CD4-positive, alpha-beta T cell treated with Interleukin-12 subunit alpha and Interleukin-12 subunit beta, for 1 hour (primary cell): Measurements from ENCODE around the gene CUZD1.

Experiments
- DNase-seq: peaks from one replicate; pipeline ENCODE4 v3.0.0-alpha.2; 2020

CUZD1 gene

DNA sequence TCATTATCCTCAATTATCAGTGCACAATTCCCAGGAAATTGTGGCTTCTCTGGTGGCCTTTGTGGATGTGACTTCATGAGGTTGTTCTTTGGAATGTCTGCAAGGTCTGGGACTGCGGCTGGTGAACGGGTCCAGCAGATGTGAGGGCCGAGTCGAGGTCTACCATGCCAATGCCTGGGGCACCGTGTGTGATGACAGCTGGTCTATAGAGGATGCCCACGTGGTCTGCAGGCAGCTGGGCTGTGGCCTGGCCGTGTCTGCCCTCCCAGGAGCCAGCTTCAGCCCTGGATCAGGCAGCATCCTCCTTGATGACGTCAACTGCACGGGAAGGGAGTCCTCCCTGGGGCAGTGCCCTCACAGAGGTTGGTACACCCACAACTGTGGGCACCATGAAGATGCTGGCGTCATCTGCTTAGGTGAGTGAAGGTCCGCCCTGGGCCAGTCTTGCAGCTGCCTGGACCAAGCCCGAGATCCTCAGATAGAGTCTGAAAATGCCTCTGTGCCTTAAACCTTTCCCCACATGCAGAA lies 46.9 kb downstream of the CUZD1 start:
- DNase-seq: no peak

DNA sequence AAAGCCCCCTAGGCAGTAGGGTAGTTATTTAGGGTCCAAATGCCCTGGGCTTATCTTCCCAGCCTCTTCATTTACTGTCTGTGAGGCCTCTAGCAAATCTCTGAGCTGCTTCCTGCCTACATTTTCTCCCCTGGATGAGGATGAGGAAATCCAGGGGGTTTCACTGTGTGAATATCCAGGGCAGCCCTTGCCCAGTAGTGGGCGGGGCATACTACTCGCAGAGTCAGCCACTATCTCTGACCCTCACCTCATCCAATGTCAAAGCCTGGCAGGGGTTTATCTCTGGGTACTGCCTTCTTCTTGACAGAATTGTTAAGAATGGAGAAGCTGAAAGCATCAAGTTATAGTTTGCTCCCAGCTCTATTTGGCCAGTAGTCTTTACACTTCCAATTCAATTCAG lies 48.9 kb downstream of the CUZD1 start:
- no peak for DNase-seq

DNA sequence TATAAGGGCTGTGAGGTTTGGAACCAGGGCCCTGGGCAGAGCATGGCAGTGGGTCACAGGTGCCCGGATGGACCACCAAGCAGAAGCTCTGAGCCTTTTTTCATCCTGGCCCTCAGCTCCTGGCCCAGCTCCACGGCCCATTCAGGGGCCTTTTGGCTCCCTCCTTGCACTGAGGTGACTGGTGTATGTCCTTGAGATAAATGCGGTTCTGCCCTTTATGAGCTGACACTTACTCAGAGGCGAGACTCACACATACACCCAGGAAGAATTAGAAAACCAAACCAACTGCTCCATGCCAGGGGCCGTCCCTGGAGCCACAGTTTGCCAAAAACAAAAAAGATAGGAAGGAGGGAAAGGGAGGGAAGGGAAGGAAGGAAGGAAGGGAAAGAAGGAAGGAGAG lies 49.7 kb downstream of the CUZD1 start:
- DNase-seq: no peak

DNA sequence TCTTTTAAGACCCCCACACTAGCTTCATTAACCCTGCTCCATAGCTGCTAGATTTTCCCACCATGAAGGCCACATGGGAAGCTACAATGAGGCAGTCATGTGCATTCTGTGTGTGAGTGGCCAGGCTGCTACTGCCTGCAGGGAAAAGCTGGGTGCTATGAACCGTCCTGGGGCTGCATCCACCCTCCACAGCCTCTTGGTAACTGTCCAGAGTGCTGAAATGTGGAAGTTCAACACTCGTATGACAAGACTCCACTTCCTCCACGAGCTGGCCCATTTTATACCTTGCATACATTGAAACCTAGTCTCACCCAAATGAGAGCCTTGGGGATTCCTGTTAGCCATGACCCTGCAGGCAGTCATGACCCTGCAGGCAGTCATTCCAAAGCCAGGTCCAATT lies 59.4 kb downstream of the CUZD1 start:
- DNase-seq: no peak

DNA sequence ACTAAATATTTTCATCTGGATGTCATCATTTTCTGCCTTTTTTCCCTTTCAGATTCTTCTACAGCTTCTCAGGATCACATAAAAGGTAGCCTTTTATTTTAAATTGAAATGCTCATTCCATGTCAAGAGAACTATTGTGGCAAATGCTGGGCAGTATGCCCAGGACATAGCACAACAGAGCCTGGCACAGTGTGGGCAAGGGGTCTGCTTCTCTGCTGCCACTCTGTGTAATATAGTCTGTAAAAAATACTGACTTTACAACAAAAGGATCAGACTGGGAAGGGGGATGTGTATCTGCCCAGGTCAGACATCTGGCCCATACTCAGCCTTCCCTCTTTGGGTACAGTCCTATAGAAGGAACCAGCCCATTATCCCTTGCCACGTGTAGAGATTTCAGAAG lies 62.7 kb downstream of the CUZD1 start:
- no peak for DNase-seq
